DND-41 (cell line): ENCODE results near the gene TBC1D14.

Source experiments
- ATAC-seq: fragments of 200-7000 bp; cut with Tn5 transposase; 3 replicates; pipeline ENCODE4 v1.9.1; 2021; ENCODE audit warnings: low read depth; ENCODE audit not compliant: insufficient read depth
- DNase-seq: peaks from one replicate; pipeline ENCODE4 v3.0.0-alpha.2; 2020
- H2AFZ ChIP-seq: 2 replicates; pipeline ENCODE4 v1.6.0; 2012; ENCODE audit warnings: low read depth, low read length
- H3K27ac ChIP-seq: 2 replicates; pipeline ENCODE4 v1.5.1; 2012; ENCODE audit warnings: low read length, inconsistent platforms
- H3K27me3 ChIP-seq: fragments of 200-600 bp; sonication (generic); 2 replicates; pipeline ENCODE4 v1.6.0; 2012; ENCODE audit warnings: low read length, mild to moderate bottlenecking, inconsistent platforms; ENCODE audit not compliant: insufficient read depth, poor library complexity
- H3K36me3 ChIP-seq: 2 replicates; pipeline ENCODE4 v1.5.1; 2012; ENCODE audit warnings: low read length, inconsistent platforms; ENCODE audit not compliant: insufficient read depth
- H3K4me1 ChIP-seq: 2 replicates; pipeline ENCODE4 v1.5.1; 2012; ENCODE audit warnings: mild to moderate bottlenecking, low read length; ENCODE audit not compliant: insufficient read depth
- H3K4me2 ChIP-seq: 2 replicates; pipeline ENCODE4 v1.6.0; 2012; ENCODE audit warnings: mild to moderate bottlenecking, moderate library complexity, low read length, inconsistent platforms; ENCODE audit not compliant: insufficient read depth
- H3K4me3 ChIP-seq, 2 experiments: fragments of 200-600 bp in 1 of 2; shearing (Covaris generic) in 1 of 2; 2 replicates each; pipeline ENCODE4 v1.5.1; 2012 to 2016; ENCODE audit warnings: inconsistent platforms in 2 of 2, low read length in 2 of 2, mild to moderate bottlenecking in 2 of 2, low read depth in 1 of 2, moderate library complexity in 1 of 2
- H3K79me2 ChIP-seq: 2 replicates; pipeline ENCODE4 v1.6.0; 2012; ENCODE audit warnings: low read length, inconsistent platforms; ENCODE audit not compliant: insufficient read depth
- H3K9ac ChIP-seq: 2 replicates; pipeline ENCODE4 v1.6.0; 2012; ENCODE audit warnings: low read depth, mild to moderate bottlenecking, inconsistent platforms, low read length, moderate library complexity
- H3K9me3 ChIP-seq: 2 replicates; pipeline ENCODE4 v1.5.1; 2012; ENCODE audit warnings: low read length, moderate library complexity, mild to moderate bottlenecking, inconsistent platforms; ENCODE audit not compliant: insufficient read depth, severe bottlenecking
- H4K20me1 ChIP-seq: 2 replicates; pipeline ENCODE4 v1.6.0; 2012; ENCODE audit warnings: low read length; ENCODE audit not compliant: insufficient read depth
- CTCF ChIP-seq: IDR thresholded peaks from 2 replicates; pipeline ENCODE4 v1.5.1; 2012; ENCODE audit warnings: borderline replicate concordance, low read length, moderate library complexity, mild to moderate bottlenecking; ENCODE audit not compliant: poor library complexity, severe bottlenecking; ENCODE audit errors: extremely low read depth
- EZH2 ChIP-seq: IDR thresholded peaks from 3 replicates; pipeline ENCODE4 v1.6.1; 2012; ENCODE audit warnings: borderline replicate concordance, low read depth, mild to moderate bottlenecking, moderate library complexity, low read length, inconsistent platforms; ENCODE audit not compliant: severe bottlenecking

TBC1D14 gene

GRCh38 chr4:6929339-6929811, 19.7 kb downstream of the TBC1D14 start:
- TF ChIP-seq EZH2, result no peak
- no peak for TF ChIP-seq CTCF
- peaks cover 40% of the 10 kb centered on the region for H3K36me3 ChIP-seq
- H3K4me1 ChIP-seq, result no peaks in the 10 kb centered on the region
- peaks cover 61% of the 10 kb centered on the region for H3K79me2 ChIP-seq
- no peaks in the 10 kb centered on the region for H3K9me3 ChIP-seq
- H3K4me3 ChIP-seq, result no peak overlapping the region
- H3K27ac ChIP-seq, result no peak overlapping the region
- H4K20me1 ChIP-seq, result peaks cover 54% of the 10 kb centered on the region
- no peak overlapping the region for H2AFZ ChIP-seq
- H3K27me3 ChIP-seq, result no peaks in the 10 kb centered on the region
- H3K9ac ChIP-seq, result no peak overlapping the region
- no peak overlapping the region for H3K4me2 ChIP-seq
- ATAC-seq (no peak), DNase-seq (no peak)

- no peak for DNase-seq
- no peak for TF ChIP-seq EZH2
- TF ChIP-seq CTCF, result no peak
- no peaks in the 10 kb centered on the region for H3K9me3 ChIP-seq
- no peaks in the 10 kb centered on the region for H3K4me1 ChIP-seq
- H3K27me3 ChIP-seq, result no peaks in the 10 kb centered on the region
- H3K36me3 ChIP-seq, result peaks cover 34% of the 10 kb centered on the region
- H4K20me1 ChIP-seq, result peaks cover 51% of the 10 kb centered on the region
- H2AFZ ChIP-seq, result no peak overlapping the region
- no peak for ATAC-seq
- H3K27ac ChIP-seq, result no peak overlapping the region
- no peak overlapping the region for H3K4me3 ChIP-seq
- peaks cover 63% of the 10 kb centered on the region for H3K79me2 ChIP-seq
- no peak overlapping the region for H3K9ac ChIP-seq
- H3K4me2 ChIP-seq, result no peak overlapping the region
Measured at GRCh38 chr4:6929812-6930464, 20.3 kb downstream of the TBC1D14 start.

GRCh38 chr4:6932475-6932874, 22.8 kb downstream of the TBC1D14 start:
- peaks cover 45% of the 10 kb centered on the region for H3K79me2 ChIP-seq

More at GRCh38 chr4:6932475-6932874, 22.8 kb downstream of the TBC1D14 start:
- Histone ChIP-seq H2AFZ (no peak overlapping the region), H3K36me3 (peaks cover 23% of the 10 kb centered on the region; the same call in 1 of the 2 replicates), H3K4me3 (no peak overlapping the region), H3K27ac (no peak overlapping the region), H3K4me1 (no peaks in the 10 kb centered on the region), H4K20me1 (peaks cover 38% of the 10 kb centered on the region), H3K9me3 (no peaks in the 10 kb centered on the region), H3K4me2 (no peak overlapping the region), H3K27me3 (no peaks in the 10 kb centered on the region), H3K9ac (no peak overlapping the region)
- TF ChIP-seq EZH2, result no peak
- TF ChIP-seq CTCF, result no peak
- DNase-seq (no peak), ATAC-seq (no peak)
